Adrenal gland (tissue), 5 donors: ENCODE results near the gene TASL.

Experiments used
- CTCF ChIP-seq, 6 experiments: fragments of 450-650 bp in 4 of 6; fragments of 200-600 bp in 2 of 6; sonication (generic) in 1 of 6; IDR thresholded peaks; 1 replicate in 5 of 6; 2 replicates in 1 of 6; pipeline versions ENCODE4 v1.5.1 to v1.8.0; 2016 to 2021; ENCODE audit warnings: antibody characterized with exemption in 6 of 6, mild to moderate bottlenecking in 2 of 6, moderate library complexity in 1 of 6
- POLR2A ChIP-seq, 2 donors: fragments of 450-650 bp; IDR thresholded peaks; one replicate each; pipeline ENCODE4 v1.6.1; 2017; ENCODE audit warnings: antibody characterized with exemption in 2 of 2, mild to moderate bottlenecking in 2 of 2, moderate library complexity in 1 of 2
- donor health status: DM: no; HTN: no; CAD: no.

DNA sequence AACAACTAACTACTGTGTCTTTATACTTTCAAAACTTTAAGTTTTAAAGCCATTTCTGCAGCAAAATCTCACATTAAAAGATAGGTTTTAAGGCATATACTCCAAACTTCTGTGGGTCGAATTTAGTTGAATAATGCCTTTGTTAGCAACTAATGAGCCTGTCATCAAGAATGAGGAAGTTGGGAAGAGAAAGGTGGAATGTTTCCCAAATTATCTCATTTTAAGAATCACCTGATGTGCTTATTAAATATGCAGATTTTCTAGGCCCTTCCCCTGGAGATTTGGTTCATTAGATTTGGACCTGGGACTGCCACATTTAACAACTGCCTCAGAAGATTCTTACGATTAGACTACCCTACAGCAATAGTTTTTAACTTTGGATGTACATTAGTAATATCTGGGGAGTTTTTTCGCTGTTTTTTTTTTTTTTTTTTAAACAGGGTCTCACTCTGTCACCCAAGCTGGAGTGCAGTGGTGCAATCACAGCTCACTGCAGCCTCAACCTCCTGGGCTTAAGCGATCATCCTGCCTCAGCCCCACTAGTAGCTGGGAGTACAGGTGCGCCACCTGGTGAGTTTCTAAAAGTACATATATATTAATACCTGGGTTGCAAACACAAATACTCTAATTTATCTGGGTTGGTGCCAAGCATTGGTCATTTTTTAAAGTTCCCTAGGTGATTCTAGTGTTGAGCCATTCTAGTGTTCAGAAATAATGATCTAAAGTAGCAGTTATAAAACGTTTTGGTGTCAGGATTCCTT, 16.1 kb upstream of the TASL start:
- no peak for TF ChIP-seq CTCF (IDR thresholded peaks at IDR 0.05)
- TF ChIP-seq POLR2A (IDR thresholded peaks at IDR 0.05), result no peak
